ENCODE results near the gene MME. TPM values are rescaled to one million over a fixed set of nuclear protein-coding genes. Genes with fewer than 3 reads are reported as not detected.

Gene MME
- total RNA-seq, 2 experiments from 2014 or later, result not detected

DNA sequence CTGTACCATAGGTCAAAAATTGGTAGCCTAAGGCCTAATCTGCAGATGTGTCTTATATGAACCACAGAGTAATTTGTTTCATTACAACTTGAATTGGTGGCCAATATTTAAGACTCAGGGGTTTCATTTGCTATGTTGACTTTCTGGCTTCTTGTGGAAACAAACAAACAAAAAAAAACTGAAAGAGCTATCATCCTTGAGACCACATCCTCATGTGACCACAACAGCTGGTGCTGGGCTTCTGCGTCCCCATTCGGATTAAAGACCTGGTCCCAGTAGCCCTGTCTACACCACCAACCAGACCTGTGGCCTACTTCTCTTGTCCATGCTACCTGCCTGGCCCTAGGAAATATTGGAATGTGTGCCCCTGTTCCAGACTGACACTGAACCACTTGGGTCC is 151.7 kb downstream of the MME start:
- ATAC-seq, result no peak
- POLR2A ChIA-PET, result no interaction called here

DNA sequence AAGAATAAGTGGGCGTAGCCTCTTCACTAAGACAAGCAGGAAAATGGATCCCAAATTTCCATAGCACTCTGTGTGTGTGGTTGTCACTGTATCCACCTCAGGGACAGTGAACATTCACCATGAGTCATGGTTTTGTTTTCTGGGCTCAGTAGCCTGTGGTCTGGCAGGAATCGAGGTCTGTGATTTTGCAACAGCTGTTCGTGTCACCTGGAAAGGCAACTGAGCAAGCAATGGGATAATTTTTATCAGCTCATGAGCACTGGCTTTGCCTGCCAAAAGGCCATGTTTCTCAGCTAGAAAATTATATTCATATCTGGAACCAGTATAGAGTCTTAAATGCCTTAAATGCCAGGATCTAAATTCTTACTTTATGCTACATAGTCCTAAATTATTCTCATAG is 152.5 kb downstream of the MME start:
- Mint-ChIP-seq H3K9me3 (no peaks in the 10 kb centered on the region), H3K4me1 (ENCODE audit: low read depth) (no peaks in the 10 kb centered on the region), H3K27ac (no peak overlapping the region), H3K4me3 (no peak overlapping the region), H3K27me3 (no peaks in the 10 kb centered on the region), H3K36me3 (ENCODE audit: low read depth) (no peaks in the 10 kb centered on the region)
- ChIA-PET POLR2A (no interaction called here), CTCF (no interaction called here)
- DNase-seq (no peak), ATAC-seq (no peak)
- intact Hi-C loops (cut with micrococcal nuclease), result no loop called here
- TF ChIP-seq, protein P1, sequence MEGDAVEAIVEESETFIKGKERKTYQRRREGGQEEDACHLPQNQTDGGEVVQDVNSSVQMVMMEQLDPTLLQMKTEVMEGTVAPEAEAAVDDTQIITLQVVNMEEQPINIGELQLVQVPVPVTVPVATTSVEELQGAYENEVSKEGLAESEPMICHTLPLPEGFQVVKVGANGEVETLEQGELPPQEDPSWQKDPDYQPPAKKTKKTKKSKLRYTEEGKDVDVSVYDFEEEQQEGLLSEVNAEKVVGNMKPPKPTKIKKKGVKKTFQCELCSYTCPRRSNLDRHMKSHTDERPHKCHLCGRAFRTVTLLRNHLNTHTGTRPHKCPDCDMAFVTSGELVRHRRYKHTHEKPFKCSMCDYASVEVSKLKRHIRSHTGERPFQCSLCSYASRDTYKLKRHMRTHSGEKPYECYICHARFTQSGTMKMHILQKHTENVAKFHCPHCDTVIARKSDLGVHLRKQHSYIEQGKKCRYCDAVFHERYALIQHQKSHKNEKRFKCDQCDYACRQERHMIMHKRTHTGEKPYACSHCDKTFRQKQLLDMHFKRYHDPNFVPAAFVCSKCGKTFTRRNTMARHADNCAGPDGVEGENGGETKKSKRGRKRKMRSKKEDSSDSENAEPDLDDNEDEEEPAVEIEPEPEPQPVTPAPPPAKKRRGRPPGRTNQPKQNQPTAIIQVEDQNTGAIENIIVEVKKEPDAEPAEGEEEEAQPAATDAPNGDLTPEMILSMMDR (IDR thresholded peaks at IDR 0.05), result no peak

More for the DNA sequence above, 151.7 kb downstream of the MME start:
- DNase-seq, result no peak
- Mint-ChIP-seq H3K4me1 (ENCODE audit: low read depth) (no peaks in the 10 kb centered on the region), H3K9me3 (no peaks in the 10 kb centered on the region), H3K27me3 (no peaks in the 10 kb centered on the region), H3K27ac (no peak overlapping the region), H3K4me3 (no peak overlapping the region), H3K36me3 (ENCODE audit: low read depth) (no peaks in the 10 kb centered on the region)
- intact Hi-C loops (cut with micrococcal nuclease), result no loop called here
- CTCF ChIA-PET, result no interaction called here
- TF ChIP-seq, protein P1 (IDR thresholded peaks at IDR 0.05), result no peak

DNA sequence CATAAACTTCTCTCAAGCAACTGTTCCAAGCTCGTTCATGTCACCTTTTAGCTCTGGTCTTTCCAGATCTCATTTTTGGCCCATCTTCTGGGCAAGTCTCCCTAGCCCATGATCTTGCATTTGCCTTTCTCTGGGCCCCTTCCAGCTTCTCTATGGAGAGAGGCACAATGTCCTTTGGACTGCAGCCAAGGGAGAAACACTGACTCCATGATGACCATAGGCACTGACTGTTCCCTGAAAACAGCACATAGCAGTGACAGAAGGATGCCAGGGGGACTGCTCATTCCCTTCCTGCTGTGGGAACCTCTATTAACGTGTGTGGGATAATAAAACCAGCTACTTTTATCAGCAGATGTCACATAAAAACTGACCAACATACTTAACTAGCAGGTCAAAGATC is 153.1 kb downstream of the MME start:
- POLR2A ChIA-PET, result interaction anchor here (0.6 kb wide), 1 partner anchor 317 kb away, joined by 3 read pairs; no protein-coding TSS in a partner anchor
- no peaks in the 10 kb centered on the region for H3K27me3 Mint-ChIP-seq
- TF ChIP-seq, protein P1 (IDR thresholded peaks at IDR 0.05), result no peak
- no peak overlapping the region for H3K4me3 Mint-ChIP-seq
- intact Hi-C loops (cut with micrococcal nuclease), result no loop called here
- no peaks in the 10 kb centered on the region for H3K9me3 Mint-ChIP-seq
- DNase-seq (no peak), ATAC-seq (no peak)
- no peaks in the 10 kb centered on the region for H3K4me1 Mint-ChIP-seq (ENCODE audit: low read depth)
- CTCF ChIA-PET, result no interaction called here
- no peaks in the 10 kb centered on the region for H3K36me3 Mint-ChIP-seq (ENCODE audit: low read depth)
- no peak overlapping the region for H3K27ac Mint-ChIP-seq

Other genes with a start within 250 kb of the MME start
- gene STRIT1, start 213.4 kb downstream of the MME start, total RNA-seq, result not detected

All from activated CD8-positive, alpha-beta T cell treated with anti-CD3 and anti-CD28 coated beads for 36 hours (primary cell).